ENCODE measurements around the gene MINDY1.

MINDY1 gene

DNA sequence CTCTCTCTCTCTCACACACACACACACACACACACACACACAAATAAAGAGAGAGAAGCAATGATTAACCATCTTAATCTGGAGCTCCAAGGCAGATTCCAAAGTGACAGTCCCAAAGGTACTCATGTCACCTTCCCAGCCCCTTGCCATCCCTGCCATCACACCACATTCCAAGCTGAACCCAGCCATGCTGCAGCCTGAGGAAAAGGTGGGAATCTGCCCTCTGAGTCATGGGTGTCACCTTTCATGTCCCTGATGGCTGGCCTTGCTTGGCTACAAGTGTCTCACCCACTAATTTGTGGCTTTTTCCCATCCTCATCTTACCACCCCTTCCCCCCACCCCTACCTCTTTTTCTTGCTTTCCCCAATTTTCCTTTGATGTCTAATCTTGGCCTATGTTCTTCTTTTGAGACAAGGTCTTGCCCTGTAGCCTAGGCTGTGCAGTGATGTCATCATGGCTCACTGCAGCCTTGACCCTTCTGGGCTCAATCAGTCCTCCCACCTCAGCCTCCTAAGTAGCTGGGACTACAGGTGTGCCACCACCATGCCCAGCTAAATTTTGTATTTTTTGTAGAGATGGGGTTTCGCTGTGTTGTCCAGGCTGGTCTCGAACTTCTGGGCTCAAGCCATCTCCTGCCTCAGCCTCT is 21.4 kb downstream of the MINDY1 start:
- no peak for DNase-seq (ENCODE audit: low spot score)

GRCh38 chr1:150981805-150982712 is 24.6 kb downstream of the MINDY1 start, which contains the start of gene ANXA9:
ANXA9 (plus strand) TSS chr1:150982292; CDS start chr1:150983106, 814 bp downstream.
- DNase-seq (ENCODE audit: low spot score) = no peak

DNA sequence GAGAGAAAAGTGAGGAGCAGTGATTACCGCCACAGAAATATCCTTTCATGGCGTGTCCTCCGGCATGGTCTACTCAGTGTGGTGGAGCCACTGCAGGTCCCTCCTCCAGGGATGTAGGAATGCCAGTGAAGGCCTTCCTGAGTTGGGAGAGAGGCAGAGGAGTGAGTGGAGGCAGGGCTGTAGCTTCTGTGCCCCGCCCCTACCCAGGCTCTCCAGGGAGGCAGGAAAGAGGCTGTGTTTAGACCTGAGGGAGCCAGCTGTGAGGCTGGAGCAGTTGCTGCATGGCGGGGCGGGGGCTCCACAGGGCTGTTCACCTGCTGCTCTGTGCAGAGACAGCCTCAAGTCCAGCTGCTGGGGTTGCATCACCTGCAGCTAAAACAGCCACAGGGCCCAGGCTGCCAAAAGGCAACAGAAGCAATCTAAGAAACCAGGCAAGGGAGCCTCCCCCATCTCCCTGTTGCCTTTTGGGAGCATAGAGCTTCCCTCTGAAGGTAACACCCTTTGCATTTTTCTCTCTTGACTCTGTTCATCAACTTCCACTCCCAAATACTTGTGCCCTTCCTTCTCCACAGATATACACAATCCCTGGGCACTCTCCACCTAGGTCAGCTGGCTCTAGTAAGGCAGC is 25.4 kb downstream of the MINDY1 start:
- no peak for DNase-seq (ENCODE audit: low spot score)

GRCh38 chr1:150979092-150980056 is 27.3 kb downstream of the MINDY1 start:
- peak; percentile 92 for DNase-seq (ENCODE audit: low spot score)

DNA sequence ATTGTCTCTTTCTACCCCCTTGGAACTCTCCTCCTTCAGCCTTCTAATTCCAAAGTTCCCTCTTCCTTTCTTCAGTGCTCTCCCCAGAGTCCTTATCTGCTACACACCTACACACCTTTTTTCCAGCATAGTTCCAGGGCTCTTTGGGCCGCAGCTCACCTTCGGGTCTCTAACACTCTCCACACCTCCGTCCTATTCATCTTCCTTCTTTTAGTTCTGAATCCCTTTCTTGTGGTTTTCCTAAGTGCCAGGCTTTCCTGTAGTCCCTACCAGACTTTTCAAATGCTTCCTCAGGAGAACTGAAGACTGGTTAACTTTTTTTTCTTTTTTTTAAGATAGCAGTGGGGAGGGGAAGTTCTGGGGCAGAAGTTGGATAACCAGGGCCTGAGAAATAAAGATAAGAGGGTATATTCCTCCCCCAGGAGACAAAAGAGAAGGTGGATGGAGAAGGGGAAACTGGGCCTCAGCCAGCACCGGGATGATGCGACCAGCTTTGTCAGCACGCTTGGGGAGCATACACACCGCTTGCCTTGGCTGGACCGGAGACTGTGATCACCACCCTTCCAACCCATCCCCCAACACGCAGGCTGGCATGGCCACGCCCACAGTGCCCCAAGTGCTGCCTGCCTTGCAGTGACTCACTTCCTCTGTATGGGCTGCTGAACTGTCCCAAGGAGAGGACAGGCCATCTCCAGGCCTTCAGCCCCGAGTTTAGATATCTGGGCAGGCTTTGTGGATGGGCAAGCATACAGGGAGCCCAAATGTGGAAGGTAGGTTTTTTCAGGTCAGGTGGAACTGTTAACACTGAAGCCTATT is 29.6 kb downstream of the MINDY1 start:
- peak; percentile 80 for DNase-seq (ENCODE audit: low spot score)

DNA sequence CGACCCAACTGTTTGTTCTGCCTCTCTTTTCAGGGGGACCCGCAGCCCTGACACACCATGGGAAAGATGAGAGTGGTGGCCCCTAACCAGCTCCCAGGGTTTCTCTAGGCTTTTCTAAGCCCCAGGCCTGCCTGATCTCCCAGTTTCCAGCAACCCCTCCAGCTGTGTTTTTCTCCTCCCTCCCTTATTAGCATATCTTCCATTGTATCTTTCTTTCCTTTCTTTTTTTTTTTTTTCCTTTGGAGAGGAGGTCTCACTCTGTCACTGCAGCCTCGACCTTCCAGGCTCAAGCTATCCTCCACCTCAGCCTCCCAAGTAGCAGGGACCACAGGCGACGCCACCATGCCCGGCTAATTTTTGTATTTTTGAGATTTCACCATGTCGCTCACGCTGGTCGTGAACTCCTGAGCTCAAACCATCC is 30.3 kb downstream of the MINDY1 start:
- no peak for DNase-seq (ENCODE audit: low spot score)

- peak; percentile 77 for DNase-seq (ENCODE audit: low spot score)
These were observed 31.9 kb downstream of the MINDY1 start, which contains the start of gene CERS2 for GRCh38 chr1:150974580-150975478. CERS2 (minus strand) TSS chr1:150974835; CDS start chr1:150969090, 5,745 bp downstream.

GRCh38 chr1:150973836-150974579 is 32.7 kb downstream of the MINDY1 start:
- DNase-seq (ENCODE audit: low spot score) = peak; percentile 26

GRCh38 chr1:150973258-150973835 is 33.4 kb downstream of the MINDY1 start:
- no peak for DNase-seq (ENCODE audit: low spot score)

GRCh38 chr1:150972417-150972940 is 34.2 kb downstream of the MINDY1 start:
- no peak for DNase-seq (ENCODE audit: low spot score)

- no peak for DNase-seq (ENCODE audit: low spot score)
These were observed 34.9 kb downstream of the MINDY1 start for GRCh38 chr1:150971583-150972416.

- DNase-seq (ENCODE audit: low spot score) = no peak
These were observed 35.7 kb downstream of the MINDY1 start for GRCh38 chr1:150970808-150971582.

GRCh38 chr1:150969626-150970025 is 37.1 kb downstream of the MINDY1 start:
- no peak for DNase-seq (ENCODE audit: low spot score)

DNA sequence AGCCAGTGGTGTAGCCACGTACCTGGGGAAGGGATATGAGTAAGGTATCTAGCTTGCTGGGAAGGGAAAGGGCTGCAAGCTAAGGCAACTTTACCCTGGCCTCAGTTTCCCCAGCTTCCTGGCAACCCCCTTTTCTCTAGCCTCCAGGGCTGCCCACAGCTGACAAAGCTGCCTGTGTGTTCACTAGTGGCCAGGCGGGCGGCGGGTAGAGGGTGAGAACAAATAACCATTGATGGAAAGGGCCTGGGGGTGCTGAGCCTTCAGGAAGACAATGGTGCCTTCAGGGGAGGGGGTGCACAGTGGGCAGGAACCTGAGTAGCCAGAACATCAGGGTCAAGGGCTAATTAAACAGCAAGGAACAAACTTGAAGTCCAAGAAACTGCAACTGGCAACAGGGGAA is 38.2 kb downstream of the MINDY1 start:
- no peak for DNase-seq (ENCODE audit: low spot score)

GRCh38 chr1:150967936-150968335 is 38.8 kb downstream of the MINDY1 start:
- no peak for DNase-seq (ENCODE audit: low spot score)

DNA sequence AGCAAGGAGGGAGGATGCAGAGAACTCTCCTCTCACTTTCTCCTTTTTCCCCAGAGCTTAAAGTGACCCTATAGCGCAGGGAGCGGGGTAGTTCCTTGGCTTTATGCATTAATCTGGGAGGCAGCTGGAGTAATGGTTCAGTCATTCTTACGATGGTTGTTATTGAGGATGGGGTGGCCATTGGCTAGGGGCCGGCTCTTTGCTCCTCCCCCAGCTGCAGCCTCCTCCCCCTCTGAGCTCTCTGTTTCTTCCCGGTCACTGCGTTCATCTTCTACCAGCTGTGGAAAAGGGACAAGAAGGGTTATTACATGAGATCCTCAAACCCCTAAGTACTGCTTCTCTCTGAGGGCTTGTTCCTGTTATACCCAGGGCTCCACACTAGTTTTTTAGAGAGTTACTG is 40.7 kb downstream of the MINDY1 start:
- no peak for DNase-seq (ENCODE audit: low spot score)

Measured in CD4-positive, alpha-beta T cell treated with Interleukin-15 for 4 hours (primary cell).